Stimulated activated CD8-positive, alpha-beta memory T cell treated with anti-CD3 and anti-CD28 coated beads, Interleukin-7, amount 100 ng/mL, for 4 hours (primary cell): ENCODE results near the gene SWT1.
"Not testable (repeated sequence)": the region's sequence is repeated elsewhere in the genome, so short reads cannot be mapped to it uniquely, and the experiment has no call there.

Source experiments
- DNase-seq, 2 donors: peaks; one replicate each; pipeline ENCODE4 v3.0.0-alpha.2; 2020; ENCODE audit warnings: low read depth in 2 of 2

The SWT1 gene

DNA sequence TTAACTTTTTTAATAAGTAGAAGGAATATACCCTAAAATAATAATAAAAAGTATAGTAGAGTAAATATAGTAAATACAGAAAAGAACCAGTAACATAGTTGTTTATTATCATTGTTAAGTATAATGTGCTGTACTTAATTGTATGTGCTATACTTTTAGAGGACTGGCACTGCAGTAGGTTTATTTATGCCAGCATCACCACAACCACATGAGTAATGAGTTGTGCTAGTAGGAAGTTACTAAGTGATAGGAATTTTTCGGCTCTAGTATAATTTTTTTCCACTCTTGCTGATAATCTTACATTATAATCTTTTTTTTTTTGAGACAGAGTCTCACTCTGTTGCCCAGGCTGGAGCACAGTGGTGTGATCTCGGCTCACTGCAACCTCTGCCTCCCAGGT is 88.5 kb downstream of the SWT1 start:
- DNase-seq = no peak

GRCh38 chr1:185249563-185249962 is 92.6 kb downstream of the SWT1 start:
- no peak for DNase-seq

DNA sequence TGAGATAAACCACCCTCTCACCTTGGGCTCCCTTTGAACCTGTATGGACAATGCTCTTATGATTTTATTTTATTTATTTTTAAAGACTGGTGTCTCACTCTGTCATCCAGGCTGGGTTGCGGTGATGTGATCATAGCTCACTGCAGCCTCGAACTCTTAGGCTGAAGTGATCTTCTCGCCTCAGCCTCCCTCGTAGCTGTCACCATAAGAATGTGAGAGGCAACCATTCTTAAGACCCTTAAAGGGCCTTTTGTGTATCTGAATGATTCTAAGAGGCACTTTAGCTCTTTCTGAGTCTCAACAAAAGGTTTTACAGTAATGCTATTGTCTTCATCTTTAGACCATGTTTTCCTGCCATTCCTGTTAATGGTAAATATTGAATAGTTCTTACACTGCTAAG is 93.1 kb downstream of the SWT1 start:
- DNase-seq = no peak

DNA sequence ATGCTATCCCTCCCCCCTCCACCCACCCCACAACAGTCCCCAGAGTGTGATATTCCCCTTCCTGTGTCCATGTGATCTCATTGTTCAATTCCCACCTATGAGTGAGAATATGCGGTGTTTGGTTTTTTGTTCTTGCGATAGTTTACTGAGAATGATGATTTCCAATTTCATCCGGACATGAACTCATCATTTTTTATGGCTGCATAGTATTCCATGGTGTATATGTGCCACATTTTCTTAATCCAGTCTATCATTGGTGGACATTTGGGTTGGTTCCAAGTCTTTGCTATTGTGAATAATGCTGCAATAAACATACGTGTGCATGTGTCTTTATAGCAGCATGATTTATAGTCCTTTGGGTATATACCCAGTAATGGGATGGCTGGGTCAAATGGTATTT is 95.0 kb downstream of the SWT1 start:
- DNase-seq = not testable (repeated sequence)

DNA sequence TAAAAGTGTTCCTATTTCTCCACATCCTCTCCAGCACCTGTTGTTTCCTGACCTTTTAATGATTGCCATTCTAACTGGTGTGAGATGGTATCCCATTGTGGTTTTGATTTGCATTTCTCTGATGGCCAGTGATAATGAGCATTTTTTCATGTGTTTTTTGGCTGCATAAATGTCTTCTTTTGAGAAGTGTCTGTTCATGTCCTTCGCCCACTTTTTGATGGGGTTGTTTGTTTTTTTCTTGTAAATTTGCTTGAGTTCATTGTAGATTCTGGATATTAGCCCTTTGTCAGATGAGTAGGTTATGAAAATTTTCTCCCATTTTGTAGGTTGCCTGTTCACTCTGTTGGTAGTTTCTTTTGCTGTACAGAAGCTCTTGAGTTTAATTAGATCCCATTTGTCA is 95.4 kb downstream of the SWT1 start:
- DNase-seq = not testable (repeated sequence)

DNA sequence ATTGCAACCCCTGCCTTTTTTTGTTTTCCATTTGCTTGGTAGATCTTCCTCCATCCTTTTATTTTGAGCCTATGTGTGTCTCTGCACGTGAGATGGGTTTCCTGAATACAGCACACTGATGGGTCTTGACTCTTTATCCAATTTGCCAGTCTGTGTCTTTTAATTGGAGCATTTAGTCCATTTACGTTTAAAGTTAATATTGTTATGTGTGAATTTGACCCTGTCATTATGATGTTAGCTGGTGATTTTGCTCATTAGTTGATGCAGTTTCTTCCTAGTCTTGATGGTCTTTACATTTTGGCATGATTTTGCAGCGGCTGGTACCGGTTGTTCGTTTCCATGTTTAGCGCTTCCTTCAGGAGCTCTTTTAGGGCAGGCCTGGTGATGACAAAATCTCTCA is 98.6 kb downstream of the SWT1 start:
- not testable (repeated sequence) for DNase-seq

DNA sequence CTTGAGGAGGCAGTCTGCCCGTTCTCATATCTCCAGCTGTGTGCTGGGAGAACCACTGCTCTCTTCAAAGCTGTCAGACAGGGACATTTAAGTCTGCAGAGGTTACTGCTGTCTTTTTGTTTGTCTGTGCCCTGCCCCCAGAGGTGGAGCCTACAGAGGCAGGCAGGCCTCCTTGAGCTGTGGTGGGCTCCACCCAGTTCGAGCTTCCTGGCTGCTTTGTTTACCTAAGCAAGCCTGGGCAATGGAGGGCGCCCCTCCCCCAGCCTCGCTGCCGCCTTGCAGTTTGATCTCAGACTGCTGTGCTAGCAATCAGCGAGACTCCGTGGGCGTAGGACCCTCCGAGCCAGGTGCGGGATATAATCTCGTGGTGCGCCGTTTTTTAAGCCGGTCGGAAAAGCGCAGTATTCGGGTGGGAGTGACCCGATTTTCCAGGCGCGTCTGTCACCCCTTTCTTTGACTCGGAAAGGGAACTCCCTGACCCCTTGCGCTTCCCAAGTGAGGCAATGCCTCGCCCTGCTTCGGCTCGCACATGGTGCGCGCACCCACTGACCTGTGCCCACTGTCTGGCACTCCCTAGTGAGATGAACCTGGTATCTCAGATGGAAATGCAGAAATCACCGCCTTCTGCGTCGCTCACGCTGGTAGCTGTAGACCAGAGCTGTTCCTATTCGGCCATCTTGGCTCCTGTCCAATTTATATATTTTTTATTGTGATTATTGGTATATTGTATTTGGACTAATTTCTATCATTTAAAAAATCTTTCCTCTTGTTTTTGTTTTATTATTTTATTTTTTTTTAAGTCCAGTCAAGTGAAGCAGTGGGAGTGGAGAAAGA is 100.4 kb downstream of the SWT1 start:
- not testable (repeated sequence) for DNase-seq

GRCh38 chr1:185257950-185258208 is 100.9 kb downstream of the SWT1 start:
- DNase-seq = no peak

- DNase-seq = no peak
Measured at GRCh38 chr1:185258676-185259075, 101.7 kb downstream of the SWT1 start.

- no peak for DNase-seq
Measured at GRCh38 chr1:185260611-185261010, 103.6 kb downstream of the SWT1 start.

GRCh38 chr1:185262151-185262550 is 105.2 kb downstream of the SWT1 start:
- DNase-seq = no peak

GRCh38 chr1:185263292-185263691 is 106.3 kb downstream of the SWT1 start:
- DNase-seq = no peak

- DNase-seq = no peak
Measured at GRCh38 chr1:185263780-185264179, 106.8 kb downstream of the SWT1 start.

GRCh38 chr1:185265314-185265713 is 108.3 kb downstream of the SWT1 start:
- DNase-seq = no peak

GRCh38 chr1:185267301-185267700 is 110.3 kb downstream of the SWT1 start:
- no peak for DNase-seq

- DNase-seq = no peak
Measured at GRCh38 chr1:185267701-185268100, 110.7 kb downstream of the SWT1 start.

DNA sequence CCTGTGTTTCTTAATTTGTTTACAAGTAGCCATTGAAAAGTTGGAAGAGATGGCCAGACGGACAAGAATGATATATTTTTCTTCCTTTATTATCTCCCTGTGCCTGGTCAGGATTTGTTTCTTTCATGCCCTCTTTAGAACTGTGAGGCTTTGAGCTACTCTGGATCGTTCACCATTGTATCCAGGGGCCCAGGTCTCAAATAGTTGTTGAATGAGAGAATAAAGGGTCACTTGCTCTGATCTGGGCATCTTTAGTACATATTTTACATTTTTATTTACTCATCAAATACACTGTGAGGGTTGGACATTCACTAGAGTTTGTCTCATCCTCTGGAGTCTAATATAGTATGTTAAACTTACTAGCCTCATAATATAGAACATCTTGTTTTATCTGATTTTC is 111.4 kb downstream of the SWT1 start:
- no peak for DNase-seq

GRCh38 chr1:185271921-185272320 is 115.0 kb downstream of the SWT1 start:
- no peak for DNase-seq

- no peak for DNase-seq
Measured at GRCh38 chr1:185279571-185279970, 122.6 kb downstream of the SWT1 start.

DNA sequence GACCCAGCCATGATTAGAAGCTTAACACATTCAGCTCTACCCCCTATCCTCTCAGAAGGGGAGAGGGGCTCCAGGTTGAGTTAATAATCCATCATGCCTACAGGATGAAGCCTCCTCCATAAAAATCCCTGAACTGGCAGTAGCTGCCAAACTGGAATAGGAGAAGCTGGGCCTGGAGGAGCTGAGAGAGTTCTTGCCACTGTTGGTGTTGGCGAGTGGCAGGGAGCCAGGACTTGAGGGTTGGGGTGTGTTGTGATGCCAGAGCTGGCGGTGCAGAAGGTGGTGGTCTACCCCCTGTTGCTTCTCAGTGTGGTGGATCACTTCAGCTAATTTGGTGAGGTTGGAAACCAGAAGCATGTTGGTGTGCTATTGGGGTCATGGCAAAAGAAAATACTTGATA is 123.6 kb downstream of the SWT1 start:
- DNase-seq = no peak

- no peak for DNase-seq
Measured at GRCh38 chr1:185281245-185281644, 124.3 kb downstream of the SWT1 start.

- no peak for DNase-seq
Measured at GRCh38 chr1:185284116-185284515, 127.1 kb downstream of the SWT1 start.

DNA sequence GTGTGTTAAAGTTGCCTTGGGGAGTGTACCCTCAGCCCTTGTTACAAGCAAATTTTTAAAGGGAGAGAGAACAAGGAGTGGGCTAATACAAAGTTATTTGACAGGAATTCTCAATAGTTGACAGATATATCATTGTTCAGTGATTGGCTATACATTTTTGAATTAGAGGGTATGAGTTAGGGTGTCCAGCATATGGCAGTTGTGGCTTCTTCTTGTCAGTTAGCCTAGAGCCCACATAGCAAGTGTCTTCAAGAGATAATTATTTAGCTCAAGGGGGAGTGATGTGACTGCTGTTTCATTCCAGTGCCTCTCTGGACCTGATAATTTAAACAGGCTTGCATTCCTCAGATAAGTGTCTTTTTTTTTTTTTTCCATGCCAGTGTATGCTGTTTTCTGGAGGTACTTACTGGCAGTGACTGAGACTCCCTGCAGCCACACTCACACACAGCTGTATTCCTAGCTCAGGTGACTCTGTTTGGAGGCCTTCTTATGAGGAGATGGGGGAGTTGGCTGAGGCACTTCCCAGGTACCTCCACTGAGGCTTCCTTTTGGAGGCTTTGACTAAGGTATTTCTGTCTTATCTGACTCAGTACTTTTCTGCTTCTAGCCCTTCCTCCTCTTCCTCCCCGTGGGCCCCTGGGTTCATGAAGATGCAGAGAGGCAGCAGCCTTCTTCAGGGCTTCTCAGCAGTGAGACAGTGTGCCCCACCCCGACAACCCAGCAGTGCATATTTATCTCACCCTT is 127.7 kb downstream of the SWT1 start:
- no peak for DNase-seq

DNA sequence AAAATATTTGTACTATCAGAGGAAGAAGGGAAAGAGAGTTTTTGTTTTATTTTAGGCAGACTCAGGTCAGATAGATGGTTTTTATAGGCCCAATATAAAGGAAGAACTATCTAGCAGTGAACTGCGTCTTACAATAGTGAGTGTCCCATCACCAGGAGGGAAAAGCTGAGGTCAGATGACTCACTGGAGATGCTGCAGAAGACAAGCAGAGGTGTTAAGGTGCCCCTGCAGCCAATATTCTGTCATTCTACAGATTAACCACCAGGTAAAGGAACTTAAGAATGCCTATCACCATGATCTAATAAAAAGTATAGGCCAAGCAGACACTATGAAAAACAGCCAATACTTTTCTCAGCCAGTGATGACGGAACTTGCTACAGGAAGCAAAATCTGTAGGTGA is 130.5 kb downstream of the SWT1 start:
- no peak for DNase-seq
